Measurements from ENCODE around the gene GREM2. TPM values are rescaled to one million over a fixed set of nuclear protein-coding genes. Genes with fewer than 3 reads are reported as not detected.

GREM2 gene
- total RNA-seq, 1 experiment from 2014 or later = not detected

- POLR2A ChIA-PET (ENCODE audit: unreplicated experiment) = no interaction called here
- no peaks in the 10 kb centered on the region for H3K9me2 ChIP-seq (replicated peaks; ENCODE audit: low read length)
- H3K27me3 ChIP-seq (ENCODE audit: low read length) = no peaks in the 10 kb centered on the region
- CTCF ChIA-PET = no interaction called here
- no TSS peak for BruUV-seq (replicated peaks)
- intact Hi-C loops (cut with micrococcal nuclease) = no loop called here
- no peak overlapping the region for H3K27ac ChIP-seq (ENCODE audit: low read length)
- H3K4me2 ChIP-seq (ENCODE audit: low read length) = no peak overlapping the region
- no peaks in the 10 kb centered on the region for H3K9me3 ChIP-seq (ENCODE audit: low read length)
- H3K4me3 ChIP-seq (ENCODE audit: low read length) = no peak overlapping the region
- DNase-seq (no peak), ATAC-seq (no peak)
- no peaks in the 10 kb centered on the region for H3K79me2 ChIP-seq (ENCODE audit: low read length)
- no peak overlapping the region for H3K9ac ChIP-seq (ENCODE audit: low read length)
- H3K4me1 ChIP-seq (ENCODE audit: insufficient read depth, low read length) = peaks cover 21% of the 10 kb centered on the region
- H4K20me1 ChIP-seq (ENCODE audit: low read length) = no peaks in the 10 kb centered on the region
- no peak overlapping the region for H2AFZ ChIP-seq (ENCODE audit: low read length)
- TF ChIP-seq EZH2phosphoT487 (IDR thresholded peaks at IDR 0.05; ENCODE audit: borderline replicate concordance, low read length) (no peak), EZH2 (IDR thresholded peaks at IDR 0.05; ENCODE audit: low read length, unreplicated experiment) (no peak), CTCF (conservative IDR thresholded peaks at IDR 0.05; ENCODE audit: low read depth, low read length) (no peak)
- no peaks in the 10 kb centered on the region for H3K36me3 ChIP-seq (ENCODE audit: low read depth, low read length)
- no peaks in the 10 kb centered on the region for H3F3A ChIP-seq (ENCODE audit: low read length, unreplicated experiment)
Measured at GRCh38 chr1:240495601-240496000, 116.4 kb downstream of the GREM2 start.

- H3K9ac ChIP-seq (ENCODE audit: low read length) = no peak overlapping the region
- H3K9me2 ChIP-seq (replicated peaks; ENCODE audit: low read length) = no peaks in the 10 kb centered on the region
- no peak for TF ChIP-seq EZH2phosphoT487 (IDR thresholded peaks at IDR 0.05; ENCODE audit: borderline replicate concordance, low read length)
- TF ChIP-seq EZH2 (IDR thresholded peaks at IDR 0.05; ENCODE audit: low read length, unreplicated experiment) = no peak
- no peak for TF ChIP-seq CTCF (conservative IDR thresholded peaks at IDR 0.05; ENCODE audit: low read depth, low read length)
- intact Hi-C loops (cut with micrococcal nuclease) = no loop called here
- BruUV-seq (replicated peaks) = no TSS peak
- H4K20me1 ChIP-seq (ENCODE audit: low read length) = no peaks in the 10 kb centered on the region
- ATAC-seq = no peak
- no peaks in the 10 kb centered on the region for H3K9me3 ChIP-seq (ENCODE audit: low read length)
- H3K4me2 ChIP-seq (ENCODE audit: low read length) = no peak overlapping the region
- DNase-seq = no peak
- no peaks in the 10 kb centered on the region for H3F3A ChIP-seq (ENCODE audit: low read length, unreplicated experiment)
- ChIA-PET CTCF (no interaction called here), POLR2A (ENCODE audit: unreplicated experiment) (no interaction called here)
- H3K4me1 ChIP-seq (ENCODE audit: insufficient read depth, low read length) = peaks cover 15% of the 10 kb centered on the region
- no peak overlapping the region for H2AFZ ChIP-seq (ENCODE audit: low read length)
- no peak overlapping the region for H3K27ac ChIP-seq (ENCODE audit: low read length)
- no peaks in the 10 kb centered on the region for H3K27me3 ChIP-seq (ENCODE audit: low read length)
- H3K4me3 ChIP-seq (ENCODE audit: low read length) = no peak overlapping the region
- H3K36me3 ChIP-seq (ENCODE audit: low read depth, low read length) = no peaks in the 10 kb centered on the region
- H3K79me2 ChIP-seq (ENCODE audit: low read length) = no peaks in the 10 kb centered on the region
Measured at GRCh38 chr1:240492832-240493440, 119.0 kb downstream of the GREM2 start.

GRCh38 chr1:240491796-240492195, 120.2 kb downstream of the GREM2 start:
- H3K27ac ChIP-seq (ENCODE audit: low read length) = no peak overlapping the region
- ATAC-seq (no peak), DNase-seq (no peak)
- no peaks in the 10 kb centered on the region for H3F3A ChIP-seq (ENCODE audit: low read length, unreplicated experiment)
- H3K27me3 ChIP-seq (ENCODE audit: low read length) = no peaks in the 10 kb centered on the region
- no peaks in the 10 kb centered on the region for H3K79me2 ChIP-seq (ENCODE audit: low read length)
- peaks cover 15% of the 10 kb centered on the region for H3K4me1 ChIP-seq (ENCODE audit: insufficient read depth, low read length)
- intact Hi-C loops (cut with micrococcal nuclease) = no loop called here
- H3K4me3 ChIP-seq (ENCODE audit: low read length) = no peak overlapping the region
- H3K9me3 ChIP-seq (ENCODE audit: low read length) = no peaks in the 10 kb centered on the region
- H3K36me3 ChIP-seq (ENCODE audit: low read depth, low read length) = no peaks in the 10 kb centered on the region
- H3K9me2 ChIP-seq (replicated peaks; ENCODE audit: low read length) = no peaks in the 10 kb centered on the region
- H3K9ac ChIP-seq (ENCODE audit: low read length) = no peak overlapping the region
- CTCF ChIA-PET = no interaction called here
- TF ChIP-seq CTCF (conservative IDR thresholded peaks at IDR 0.05; ENCODE audit: low read depth, low read length) = no peak
- no peak for TF ChIP-seq EZH2phosphoT487 (IDR thresholded peaks at IDR 0.05; ENCODE audit: borderline replicate concordance, low read length)
- TF ChIP-seq EZH2 (IDR thresholded peaks at IDR 0.05; ENCODE audit: low read length, unreplicated experiment) = no peak
- H2AFZ ChIP-seq (ENCODE audit: low read length) = no peak overlapping the region
- no TSS peak for BruUV-seq (replicated peaks)
- POLR2A ChIA-PET (ENCODE audit: unreplicated experiment) = no interaction called here
- H4K20me1 ChIP-seq (ENCODE audit: low read length) = no peaks in the 10 kb centered on the region
- H3K4me2 ChIP-seq (ENCODE audit: low read length) = peak overlapping the region; percentile 61
